HEK293 (cell line): ENCODE measurements around the gene KCNK6.
A peak's percentile ranks its signal among the peaks of the same experiment; 100 is the strongest.

Experiments
- CTCF ChIA-PET: fragments of 350-600 bp; formaldehyde crosslinking; extraction: SDS; loops from one replicate; lab custom pipeline; 2021; ENCODE audit warnings: antibody characterized with exemption; lab: Yijun Ruan, JAX
- POLR2A ChIA-PET: fragments of 300-600 bp; formaldehyde crosslinking; extraction: SDS; loops from one replicate; lab custom pipeline; 2020; ENCODE audit warnings: antibody characterized with exemption, inconsistent platforms; lab: Yijun Ruan, JAX
- H3K27ac ChIP-seq: fragments of 200-500 bp; sonication (Bioruptor generic); 2 replicates; pipeline ENCODE4 v1.5.1; 2014; ENCODE audit warnings: low read depth, low read length, control low read depth, inconsistent platforms; ENCODE audit errors: extremely low read depth
- H3K36me3 ChIP-seq, 2 experiments: fragments of 200-500 bp in 1 of 2; sonication (Bioruptor generic) in 1 of 2; 1 replicate in 1 of 2; 2 replicates in 1 of 2; pipeline ENCODE4 v1.5.1; 2014 to 2017; ENCODE audit warnings: inconsistent platforms in 2 of 2, low read length in 2 of 2; ENCODE audit not compliant: control insufficient read depth in 2 of 2, insufficient read depth in 1 of 2
- H3K4me1 ChIP-seq: fragments of 200-500 bp; sonication (Bioruptor generic); 2 replicates; pipeline ENCODE4 v1.5.1; 2014; ENCODE audit warnings: mild to moderate bottlenecking, low read length, inconsistent platforms; ENCODE audit not compliant: control insufficient read depth, insufficient read depth
- H3K4me3 ChIP-seq: 2 replicates; pipeline ENCODE4 v1.5.1; 2011; ENCODE audit warnings: low read depth, mild to moderate bottlenecking, control low read depth, low read length, moderate library complexity
- H3K9me3 ChIP-seq: fragments of 200-500 bp; sonication (Bioruptor generic); 2 replicates; pipeline ENCODE4 v1.5.1; 2014; ENCODE audit warnings: low read depth, low read length, inconsistent platforms; ENCODE audit not compliant: control insufficient read depth, insufficient read depth
- INSM2 ChIP-seq: fragments of 450-650 bp; formaldehyde crosslinking; IDR thresholded peaks from 2 replicates; pipeline ENCODE4 v1.5.1; 2016; ENCODE audit warnings: missing biosample characterization, missing genetic modification characterization
- KLF17 ChIP-seq: fragments of 450-650 bp; formaldehyde crosslinking; IDR thresholded peaks from 2 replicates; pipeline ENCODE4 v1.5.1; 2016; ENCODE audit warnings: missing biosample characterization, missing genetic modification characterization
- KLF7 ChIP-seq: fragments of 450-650 bp; formaldehyde crosslinking; IDR thresholded peaks from 2 replicates; pipeline ENCODE4 v1.5.1; 2016; ENCODE audit warnings: missing biosample characterization, missing genetic modification characterization, borderline replicate concordance
- PATZ1 ChIP-seq: fragments of 450-650 bp; formaldehyde crosslinking; IDR thresholded peaks from 2 replicates; pipeline ENCODE4 v1.5.1; 2016; ENCODE audit warnings: missing biosample characterization, missing genetic modification characterization
- WT1 ChIP-seq: fragments of 450-650 bp; formaldehyde crosslinking; IDR thresholded peaks from 2 replicates; pipeline ENCODE4 v1.5.1; 2016; ENCODE audit warnings: missing biosample characterization, missing genetic modification characterization
- ZFP37 ChIP-seq: fragments of 450-650 bp; formaldehyde crosslinking; IDR thresholded peaks from 2 replicates; pipeline ENCODE4 v1.5.1; 2016; ENCODE audit warnings: missing biosample characterization, missing genetic modification characterization
- ZNF112 ChIP-seq: fragments of 450-650 bp; formaldehyde crosslinking; IDR thresholded peaks from 2 replicates; pipeline ENCODE4 v1.5.0; 2017; ENCODE audit warnings: missing biosample characterization, missing genetic modification characterization
- ZNF148 ChIP-seq: fragments of 450-650 bp; formaldehyde crosslinking; IDR thresholded peaks from 2 replicates; pipeline ENCODE4 v1.5.0; 2017; ENCODE audit warnings: missing biosample characterization, missing genetic modification characterization, borderline replicate concordance
- ZNF169 ChIP-seq: fragments of 450-650 bp; formaldehyde crosslinking; IDR thresholded peaks from 2 replicates; pipeline ENCODE4 v1.5.1; 2016; ENCODE audit warnings: missing biosample characterization, missing genetic modification characterization
- ZNF174 ChIP-seq: fragments of 450-650 bp; formaldehyde crosslinking; IDR thresholded peaks from 2 replicates; pipeline ENCODE4 v1.5.0; 2017; ENCODE audit warnings: missing biosample characterization, mild to moderate bottlenecking, missing genetic modification characterization
- ZNF211 ChIP-seq: fragments of 450-650 bp; formaldehyde crosslinking; IDR thresholded peaks from 2 replicates; pipeline ENCODE4 v1.5.1; 2016; ENCODE audit warnings: low read depth, missing biosample characterization, missing genetic modification characterization
- ZNF24 ChIP-seq: fragments of 450-650 bp; formaldehyde crosslinking; IDR thresholded peaks from 2 replicates; pipeline ENCODE4 v1.5.1; 2016; ENCODE audit warnings: missing biosample characterization, missing genetic modification characterization
- ZNF26 ChIP-seq: fragments of 450-650 bp; formaldehyde crosslinking; IDR thresholded peaks from 2 replicates; pipeline ENCODE4 v1.5.1; 2016; ENCODE audit warnings: missing biosample characterization, missing genetic modification characterization
- ZNF266 ChIP-seq: fragments of 450-650 bp; formaldehyde crosslinking; IDR thresholded peaks from 2 replicates; pipeline ENCODE4 v1.5.1; 2016; ENCODE audit warnings: missing biosample characterization, missing genetic modification characterization, low read depth
- ZNF292 ChIP-seq: fragments of 450-650 bp; formaldehyde crosslinking; IDR thresholded peaks from 2 replicates; pipeline ENCODE4 v1.5.1; 2016; ENCODE audit warnings: low read depth, missing biosample characterization, missing genetic modification characterization, borderline replicate concordance
- ZNF560 ChIP-seq: fragments of 450-650 bp; formaldehyde crosslinking; IDR thresholded peaks from 2 replicates; pipeline ENCODE4 v1.5.1; 2017; ENCODE audit warnings: missing biosample characterization, missing genetic modification characterization, borderline replicate concordance
- ZNF596 ChIP-seq: fragments of 450-650 bp; IDR thresholded peaks from 2 replicates; pipeline ENCODE4 v1.5.0; 2018; ENCODE audit warnings: missing biosample characterization, mild to moderate bottlenecking, missing genetic modification characterization, moderate library complexity
- ZNF658 ChIP-seq: fragments of 450-650 bp; formaldehyde crosslinking; IDR thresholded peaks from 2 replicates; pipeline ENCODE4; 2016; ENCODE audit warnings: missing biosample characterization, missing genetic modification characterization
- ZNF707 ChIP-seq: fragments of 450-650 bp; formaldehyde crosslinking; IDR thresholded peaks from 2 replicates; pipeline ENCODE4 v1.5.1; 2016; ENCODE audit warnings: missing biosample characterization, missing genetic modification characterization
- ZNF747 ChIP-seq: fragments of 450-650 bp; formaldehyde crosslinking; IDR thresholded peaks from 2 replicates; pipeline ENCODE4 v1.5.1; 2016; ENCODE audit warnings: missing biosample characterization, missing genetic modification characterization
- ZNF776 ChIP-seq: fragments of 450-650 bp; formaldehyde crosslinking; IDR thresholded peaks from 2 replicates; pipeline ENCODE4 v1.5.0; 2017; ENCODE audit warnings: missing biosample characterization, missing genetic modification characterization, borderline replicate concordance
- ZNF843 ChIP-seq: fragments of 450-650 bp; formaldehyde crosslinking; IDR thresholded peaks from 2 replicates; pipeline ENCODE4 v1.5.1; 2016; ENCODE audit warnings: missing biosample characterization, missing genetic modification characterization
- ZXDB ChIP-seq: fragments of 450-650 bp; formaldehyde crosslinking; IDR thresholded peaks from 2 replicates; pipeline ENCODE4 v1.5.1; 2016; ENCODE audit warnings: missing biosample characterization, missing genetic modification characterization

The KCNK6 gene

GRCh38 chr19:38375748-38376147, 56.1 kb downstream of the KCNK6 start (continued):
- TF ChIP-seq ZNF148 (no peak), ZNF596 (tag by site-specific recombination) (no peak), ZNF776 (tag by site-specific recombination) (no peak), PATZ1 (tag by site-specific recombination) (peak; percentile 36)

GRCh38 chr19:38376576-38376975, 56.9 kb downstream of the KCNK6 start:
- CTCF ChIA-PET: interaction anchor here (0.7 to 4.0 kb wide), 5 partner anchors 16 to 474 kb away, joined by 3 to 37 read pairs (median 8); partner anchors contain the start of gene FAM98C
- Histone ChIP-seq H3K36me3 (peaks cover 48 to 57% of the 10 kb centered on the region in 2 experiments), H3K4me3 (no peak overlapping the region), H3K9me3 (no peaks in the 10 kb centered on the region), H3K4me1 (peaks cover 20% of the 10 kb centered on the region), H3K27ac (no peak overlapping the region)
- POLR2A ChIA-PET: interaction anchor here (0.6 to 3.7 kb wide), 8 partner anchors 8 to 947 kb away, joined by 3 to 223 read pairs (median 4); partner anchors contain the start of genes EIF3K, GGN and SPRED3
- no peak for TF ChIP-seq ZNF169 (tag by site-specific recombination)
- no peak for TF ChIP-seq WT1
- TF ChIP-seq ZFP37 (tag by site-specific recombination): no peak
- no peak for TF ChIP-seq KLF7 (tag by site-specific recombination)
- no peak for TF ChIP-seq ZNF707
- TF ChIP-seq INSM2 (tag by site-specific recombination): no peak
- no peak for TF ChIP-seq ZNF292 (tag by site-specific recombination)
- no peak for TF ChIP-seq ZNF658 (tag by site-specific recombination)
- TF ChIP-seq KLF17 (tag by site-specific recombination): no peak
- TF ChIP-seq ZNF843: no peak
- no peak for TF ChIP-seq ZNF211 (tag by site-specific recombination)
- no peak for TF ChIP-seq ZNF112 (tag by site-specific recombination)
- no peak for TF ChIP-seq ZNF747 (tag by site-specific recombination)
- no peak for TF ChIP-seq ZNF174
- no peak for TF ChIP-seq ZXDB (tag by site-specific recombination)
- no peak for TF ChIP-seq ZNF26 (tag by site-specific recombination)
- no peak for TF ChIP-seq ZNF266 (tag by site-specific recombination)
- TF ChIP-seq ZNF560 (tag by site-specific recombination): no peak
- no peak for TF ChIP-seq ZNF24 (tag by site-specific recombination)
